Muscle of leg (tissue), 11 donors: ENCODE data around the gene KIAA1549. TPM values are rescaled to one million over a fixed set of nuclear protein-coding genes. Genes with fewer than 3 reads are reported as not detected.

Experiments used
- DNase-seq: peaks from one replicate; pipeline ENCODE4 v3.0.0; 2013
- H3K27ac ChIP-seq: one replicate; pipeline ENCODE4 v1.5.1; 2013; ENCODE audit warnings: mild to moderate bottlenecking, low read length, control low read depth
- H3K27me3 ChIP-seq: one replicate; pipeline ENCODE4 v1.6.1; 2013; ENCODE audit warnings: low read length; ENCODE audit not compliant: control insufficient read depth, insufficient read depth
- H3K36me3 ChIP-seq: one replicate; pipeline ENCODE4 v1.6.1; 2013; ENCODE audit warnings: low read length; ENCODE audit not compliant: control insufficient read depth, insufficient read depth
- H3K4me1 ChIP-seq: one replicate; pipeline ENCODE4 v1.6.1; 2013; ENCODE audit warnings: low read length; ENCODE audit not compliant: control insufficient read depth, insufficient read depth
- H3K4me3 ChIP-seq: one replicate; pipeline ENCODE4 v1.5.1; 2013; ENCODE audit warnings: low read length, control low read depth
- H3K9me3 ChIP-seq: replicated peaks from 2 replicates; pipeline ENCODE4 v1.6.1; 2013; ENCODE audit warnings: low read depth, low read length; ENCODE audit not compliant: control insufficient read depth
- WGBS: methylation state at CpG from one replicate; pipeline ENCODE4 v1.1.5; 2013; ENCODE audit warnings: missing lambda C conversion rate; ENCODE audit not compliant: insufficient coverage; 5-methylcytosine and 5-hydroxymethylcytosine counted together
- polyA plus RNA-seq, 8 donors: library from polyadenylated mRNA; unstranded; fragments of 120-200 nt; gene quantifications; one replicate each; pipeline versions ENCODE4 v1.2.1 to v1.2.3, GENCODE V29; 2013; ENCODE audit warnings: inconsistent platforms in 1 of 8, low replicate concordance in 1 of 8; ENCODE audit not compliant: insufficient read length in 8 of 8, insufficient read depth in 1 of 8
- total RNA-seq: library from RNA; stranded (reverse); fragments of 120-200 nt; gene quantifications from one replicate; pipeline ENCODE4 v1.2.4, GENCODE V29; 2013

KIAA1549 gene
- total and polyA plus RNA-seq, 9 donors, result 4.1 to 12.0 (median 11.4) TPM

DNA sequence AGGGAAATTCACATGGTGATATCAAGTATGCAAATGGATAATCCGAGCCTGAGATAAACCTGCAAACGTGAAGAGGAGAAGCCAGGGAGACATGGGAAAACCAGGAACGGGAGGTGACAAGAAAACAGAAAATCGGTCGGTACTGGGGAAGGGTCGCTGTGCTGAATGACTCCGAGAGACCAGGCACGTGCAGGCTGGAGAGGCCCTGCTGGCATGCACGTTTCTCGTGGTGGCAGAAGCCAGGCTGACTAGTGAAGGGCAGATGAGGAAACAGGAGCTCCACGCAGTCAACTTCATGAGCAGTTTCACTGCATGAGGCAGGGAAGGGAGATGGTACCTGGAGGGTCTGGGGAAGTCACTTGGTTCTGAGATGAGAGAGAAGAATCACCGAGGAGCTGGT is 48.3 kb downstream of the KIAA1549 start:
- H3K4me3 ChIP-seq, result no peak overlapping the region
- H3K4me1 ChIP-seq, result peaks cover 13% of the 10 kb centered on the region
- H3K9me3 ChIP-seq, result no peaks in the 10 kb centered on the region
- no peak overlapping the region for H3K27ac ChIP-seq
- no peaks in the 10 kb centered on the region for H3K36me3 ChIP-seq
- H3K27me3 ChIP-seq, result no peaks in the 10 kb centered on the region
- 85% methylated on average over 11 of the region's 12 CpGs for WGBS
- DNase-seq, result no peak

- no peaks in the 10 kb centered on the region for H3K27me3 ChIP-seq
- no peaks in the 10 kb centered on the region for H3K36me3 ChIP-seq
- H3K4me1 ChIP-seq, result peaks cover 13% of the 10 kb centered on the region
- no peaks in the 10 kb centered on the region for H3K9me3 ChIP-seq
- DNase-seq, result no peak
- no peak overlapping the region for H3K4me3 ChIP-seq
- WGBS, result 100% methylated on average over 1 of the region's 5 CpGs
- H3K27ac ChIP-seq, result no peak overlapping the region
Measured at GRCh38 chr7:138932427-138932826, 48.8 kb downstream of the KIAA1549 start.

- Histone ChIP-seq H3K4me3 (no peak overlapping the region), H3K4me1 (peaks cover 6% of the 10 kb centered on the region), H3K27ac (no peak overlapping the region), H3K36me3 (no peaks in the 10 kb centered on the region), H3K27me3 (no peaks in the 10 kb centered on the region), H3K9me3 (no peaks in the 10 kb centered on the region)
- 86% methylated on average over 1 of the region's 1 CpG for WGBS
- DNase-seq, result no peak
Measured at GRCh38 chr7:138929969-138930368, 51.2 kb downstream of the KIAA1549 start.

- 83% methylated on average over 3 of the region's 8 CpGs for WGBS
- Histone ChIP-seq H3K4me1 (no peaks in the 10 kb centered on the region), H3K27ac (no peak overlapping the region), H3K27me3 (no peaks in the 10 kb centered on the region), H3K36me3 (no peaks in the 10 kb centered on the region), H3K9me3 (peaks cover 3% of the 10 kb centered on the region), H3K4me3 (no peak overlapping the region)
- DNase-seq, result no peak
Measured at GRCh38 chr7:138926241-138926612, 55.0 kb downstream of the KIAA1549 start.

DNA sequence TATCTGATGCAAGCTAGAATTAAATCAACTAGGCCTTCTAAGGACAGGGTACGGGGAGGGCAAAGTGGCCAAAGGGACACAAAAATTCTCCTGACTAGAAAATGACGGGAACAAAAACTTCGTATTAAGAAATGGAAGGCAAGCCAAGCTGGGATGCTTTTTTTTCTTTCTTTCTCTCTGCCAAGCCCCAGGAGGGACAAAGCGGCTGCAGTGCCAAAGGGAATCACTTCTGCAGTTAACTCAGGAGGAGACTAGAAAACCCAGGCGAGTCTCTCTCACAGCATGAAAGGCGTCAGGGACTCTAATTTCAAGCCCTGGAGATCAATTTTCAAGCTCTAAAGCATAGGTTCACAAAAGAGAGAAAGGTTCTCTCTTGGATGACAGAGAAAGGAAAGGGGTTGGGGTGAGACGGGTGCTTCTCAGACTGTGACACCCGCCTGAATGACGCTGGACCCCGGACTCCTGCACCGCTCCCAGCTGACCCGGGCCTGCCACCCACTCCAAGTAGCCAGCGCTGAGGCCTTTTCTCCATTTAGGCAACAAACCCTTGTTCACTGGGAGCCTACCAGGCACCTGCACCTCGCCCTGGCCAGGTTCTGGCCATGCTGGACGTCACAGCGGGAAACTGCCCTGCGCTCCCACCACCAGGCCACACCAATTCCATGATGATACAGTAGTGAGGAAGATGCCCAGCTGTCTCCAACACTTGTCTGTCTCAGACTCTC is 56.5 kb downstream of the KIAA1549 start:
- Histone ChIP-seq H3K4me1 (no peaks in the 10 kb centered on the region), H3K27ac (no peak overlapping the region), H3K27me3 (no peaks in the 10 kb centered on the region), H3K4me3 (no peak overlapping the region), H3K36me3 (no peaks in the 10 kb centered on the region), H3K9me3 (peaks cover 3% of the 10 kb centered on the region)
- DNase-seq, result no peak
- 80% methylated on average over 12 of the region's 17 CpGs for WGBS

DNA sequence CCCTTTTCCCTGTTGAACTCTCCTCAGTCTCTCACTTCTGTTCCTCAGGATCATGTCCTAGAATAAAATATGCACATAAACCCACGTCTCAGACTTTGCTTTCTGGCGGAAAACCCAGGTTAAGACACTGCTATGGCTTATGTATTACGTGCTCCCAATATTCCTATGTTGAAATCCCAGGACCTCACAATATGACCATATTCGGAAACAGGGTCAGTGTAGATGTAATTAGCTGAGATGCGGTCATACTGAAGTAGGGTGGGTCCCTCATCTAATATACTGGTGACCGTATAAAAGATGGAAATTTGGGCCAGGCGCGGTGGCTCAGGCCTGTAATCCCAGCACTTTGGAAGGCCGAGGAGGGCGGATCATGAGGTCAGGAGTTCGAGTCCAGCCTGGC is 59.9 kb downstream of the KIAA1549 start:
- H3K27me3 ChIP-seq, result no peaks in the 10 kb centered on the region
- H3K4me1 ChIP-seq, result no peaks in the 10 kb centered on the region
- H3K36me3 ChIP-seq, result peaks cover 22% of the 10 kb centered on the region
- 96% methylated on average over 4 of the region's 11 CpGs for WGBS
- H3K9me3 ChIP-seq, result peaks cover 3% of the 10 kb centered on the region
- H3K4me3 ChIP-seq, result no peak overlapping the region
- no peak overlapping the region for H3K27ac ChIP-seq
- no peak for DNase-seq

DNA sequence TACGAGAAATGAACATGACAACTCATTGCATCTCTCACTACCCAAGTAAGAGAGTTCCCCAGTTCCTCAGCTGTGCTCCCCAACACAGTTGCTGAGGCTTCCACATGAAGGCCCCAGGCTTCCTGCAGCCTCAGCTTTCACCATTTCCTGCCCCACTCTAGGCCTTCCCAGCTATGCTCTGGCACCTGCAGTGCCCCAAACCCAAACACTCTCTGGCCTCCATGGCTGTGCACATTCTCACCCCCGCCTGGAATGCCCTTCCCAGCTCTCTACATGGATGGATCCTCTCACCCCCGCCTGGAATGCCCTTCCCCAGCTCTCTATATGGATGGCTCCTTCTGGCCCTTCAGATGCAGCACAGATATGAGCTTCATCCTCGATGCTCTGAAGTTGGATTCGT is 61.3 kb downstream of the KIAA1549 start:
- Histone ChIP-seq H3K4me3 (no peak overlapping the region), H3K4me1 (no peaks in the 10 kb centered on the region), H3K36me3 (peaks cover 35% of the 10 kb centered on the region), H3K27me3 (no peaks in the 10 kb centered on the region), H3K27ac (no peak overlapping the region), H3K9me3 (peaks cover 3% of the 10 kb centered on the region)
- WGBS, result 83% methylated on average over 4 of the region's 5 CpGs
- DNase-seq, result no peak

GRCh38 chr7:138919216-138919615 is 62.0 kb downstream of the KIAA1549 start:
- H3K9me3 ChIP-seq, result peaks cover 3% of the 10 kb centered on the region
- no peaks in the 10 kb centered on the region for H3K4me1 ChIP-seq
- no peaks in the 10 kb centered on the region for H3K27me3 ChIP-seq
- no peak overlapping the region for H3K4me3 ChIP-seq
- no peak overlapping the region for H3K27ac ChIP-seq
- H3K36me3 ChIP-seq, result peaks cover 36% of the 10 kb centered on the region
- no peak for DNase-seq
- WGBS, result 90% methylated on average over 5 of the region's 9 CpGs

GRCh38 chr7:138918756-138919155 is 62.4 kb downstream of the KIAA1549 start:
- WGBS, result 96% methylated on average over 3 of the region's 10 CpGs
- Histone ChIP-seq H3K27ac (no peak overlapping the region), H3K4me1 (no peaks in the 10 kb centered on the region)

DNA sequence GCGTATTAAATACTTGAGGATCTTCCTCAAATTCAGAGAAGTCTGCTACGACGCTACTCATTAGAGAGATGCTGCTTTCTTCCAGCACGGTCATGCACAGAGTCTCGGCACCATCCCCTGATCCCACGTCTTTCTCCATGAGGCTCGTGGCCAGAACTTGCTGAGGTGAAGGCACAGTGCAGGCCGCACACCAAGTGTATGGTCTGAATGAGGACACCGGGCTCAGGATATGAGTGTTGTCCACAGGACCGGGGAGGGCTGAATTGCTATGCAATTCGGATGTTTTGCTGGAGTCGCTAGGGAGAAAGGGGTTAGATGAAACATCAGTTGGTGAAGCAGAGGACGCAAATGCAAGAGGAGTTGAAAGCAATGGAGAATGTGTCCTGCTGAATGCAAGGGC is 63.0 kb downstream of the KIAA1549 start:
- Histone ChIP-seq H3K4me1 (no peaks in the 10 kb centered on the region), H3K36me3 (peaks cover 37% of the 10 kb centered on the region), H3K27ac (no peak overlapping the region), H3K4me3 (no peak overlapping the region), H3K9me3 (peaks cover 3% of the 10 kb centered on the region), H3K27me3 (no peaks in the 10 kb centered on the region)
- DNase-seq, result no peak
- 94% methylated on average over 13 of the region's 13 CpGs for WGBS

More at GRCh38 chr7:138918756-138919155, 62.4 kb downstream of the KIAA1549 start:
- H3K4me3 ChIP-seq, result no peak overlapping the region
- H3K36me3 ChIP-seq, result peaks cover 37% of the 10 kb centered on the region
- peaks cover 3% of the 10 kb centered on the region for H3K9me3 ChIP-seq
- H3K27me3 ChIP-seq, result no peaks in the 10 kb centered on the region
- DNase-seq, result no peak

- no peak overlapping the region for H3K4me3 ChIP-seq
- WGBS, result 93% methylated on average over 14 of the region's 16 CpGs
- peaks cover 37% of the 10 kb centered on the region for H3K36me3 ChIP-seq
- no peaks in the 10 kb centered on the region for H3K4me1 ChIP-seq
- H3K27me3 ChIP-seq, result no peaks in the 10 kb centered on the region
- peaks cover under 1% of the 10 kb centered on the region for H3K9me3 ChIP-seq
- H3K27ac ChIP-seq, result no peak overlapping the region
- no peak for DNase-seq
Measured at GRCh38 chr7:138917771-138918170, 63.4 kb downstream of the KIAA1549 start.
